Measurements from ENCODE around the gene TINAGL1. TPM values are rescaled to one million over a fixed set of nuclear protein-coding genes. Genes with fewer than 3 reads are reported as not detected.

The TINAGL1 gene
- total and polyA plus RNA-seq, 10 donors, result 18.5 to 393 (median 229) TPM

- 80 to 94% (median 89%) methylated on average over 4 of the region's 4 CpGs for WGBS, 5 donors
These were observed 49.4 kb downstream of the TINAGL1 start for GRCh38 chr1:31625561-31626222.

GRCh38 chr1:31626223-31627207 is 50.2 kb downstream of the TINAGL1 start:
- H3K9me3 ChIP-seq, result no peaks in the 10 kb centered on the region
- intact Hi-C loops (cut with DNase I; ENCODE audit: low total_unique reads), result no loop called here
- no peak overlapping the region for H3K4me3 ChIP-seq
- H3K4me1 ChIP-seq, result peaks cover 3 to 37% (median 18%) of the 10 kb centered on the region in 6 donors
- WGBS, 5 donors, result 48 to 81% (median 70%) methylated on average over 16 to 23 of the region's 23 CpGs
- no peaks in the 10 kb centered on the region for H3K27me3 ChIP-seq (replicated peaks in 1 of 7)
- H3K36me3 ChIP-seq, result peaks cover 0 to 70% (median 43%) of the 10 kb centered on the region in 6 donors
- peak overlapping the region in 5 of 8 donors; percentile 51 to 68 (median 65) for H3K27ac ChIP-seq
- TF ChIP-seq POLR2A (IDR thresholded peaks at IDR 0.05) (no peak), CTCF (IDR thresholded peaks at IDR 0.05 in 8 of 11, conservative IDR thresholded peaks at IDR 0.05 in 3 of 11) (no peak), POLR2AphosphoS5 (IDR thresholded peaks at IDR 0.05) (peak in 2 of 3 donors; percentile 35 to 38)
- DNase-seq, result no peak

More at GRCh38 chr1:31625561-31626222, 49.4 kb downstream of the TINAGL1 start:
- TF ChIP-seq CTCF (IDR thresholded peaks at IDR 0.05 in 8 of 11, conservative IDR thresholded peaks at IDR 0.05 in 3 of 11) (no peak), POLR2AphosphoS5 (IDR thresholded peaks at IDR 0.05) (no peak), POLR2A (IDR thresholded peaks at IDR 0.05) (no peak)
- Histone ChIP-seq H3K27ac (peak overlapping the region in 3 of 8 donors; percentile 65 to 68 (median 65)), H3K36me3 (peaks cover 0 to 62% (median 35%) of the 10 kb centered on the region in 6 donors), H3K4me3 (no peak overlapping the region), H3K9me3 (no peaks in the 10 kb centered on the region), H3K27me3 (replicated peaks in 1 of 7) (no peaks in the 10 kb centered on the region), H3K4me1 (peaks cover 3 to 33% (median 16%) of the 10 kb centered on the region in 6 donors)
- no peak for DNase-seq
- intact Hi-C loops (cut with DNase I; ENCODE audit: low total_unique reads), result no loop called here

GRCh38 chr1:31627301-31627929 is 51.1 kb downstream of the TINAGL1 start:
- Histone ChIP-seq H3K27me3 (replicated peaks in 1 of 7) (no peaks in the 10 kb centered on the region), H3K4me3 (no peak overlapping the region), H3K4me1 (peaks cover 3 to 43% (median 23%) of the 10 kb centered on the region in 6 donors), H3K27ac (peak overlapping the region in 5 of 8 donors; percentile 51 to 68 (median 65)), H3K9me3 (no peaks in the 10 kb centered on the region), H3K36me3 (peaks cover 0 to 79% (median 52%) of the 10 kb centered on the region in 6 donors)
- 55 to 87% (median 77%) methylated on average over 13 of the region's 13 CpGs for WGBS, 5 donors
- TF ChIP-seq POLR2AphosphoS5 (IDR thresholded peaks at IDR 0.05) (peak; percentile 8 to 50 (median 34)), POLR2A (IDR thresholded peaks at IDR 0.05) (no peak)
- DNase-seq, result no peak
- intact Hi-C loops (cut with DNase I; ENCODE audit: low total_unique reads), result no loop called here

GRCh38 chr1:31627930-31628559 is 51.7 kb downstream of the TINAGL1 start:
- no peaks in the 10 kb centered on the region for H3K27me3 ChIP-seq (replicated peaks in 1 of 7)
- DNase-seq, result no peak
- no peak overlapping the region for H3K4me3 ChIP-seq
- H3K36me3 ChIP-seq, result peaks cover 0 to 85% (median 58%) of the 10 kb centered on the region in 6 donors
- H3K27ac ChIP-seq, result peak overlapping the region in 4 of 8 donors; percentile 51 to 68 (median 65)
- H3K9me3 ChIP-seq, result no peaks in the 10 kb centered on the region
- H3K4me1 ChIP-seq, result peaks cover 3 to 45% (median 24%) of the 10 kb centered on the region in 6 donors
- 81 to 89% (median 83%) methylated on average over 9 to 11 of the region's 11 CpGs for WGBS, 5 donors
- intact Hi-C loops (cut with DNase I; ENCODE audit: low total_unique reads), result no loop called here
- TF ChIP-seq POLR2A (IDR thresholded peaks at IDR 0.05), result no peak
- no peak for TF ChIP-seq CTCF (IDR thresholded peaks at IDR 0.05 in 8 of 11, conservative IDR thresholded peaks at IDR 0.05 in 3 of 11)
- TF ChIP-seq POLR2AphosphoS5 (IDR thresholded peaks at IDR 0.05), result no peak

All from spleen (tissue), 11 donors.